Measurements from ENCODE around the gene KLHDC8B.

DNA sequence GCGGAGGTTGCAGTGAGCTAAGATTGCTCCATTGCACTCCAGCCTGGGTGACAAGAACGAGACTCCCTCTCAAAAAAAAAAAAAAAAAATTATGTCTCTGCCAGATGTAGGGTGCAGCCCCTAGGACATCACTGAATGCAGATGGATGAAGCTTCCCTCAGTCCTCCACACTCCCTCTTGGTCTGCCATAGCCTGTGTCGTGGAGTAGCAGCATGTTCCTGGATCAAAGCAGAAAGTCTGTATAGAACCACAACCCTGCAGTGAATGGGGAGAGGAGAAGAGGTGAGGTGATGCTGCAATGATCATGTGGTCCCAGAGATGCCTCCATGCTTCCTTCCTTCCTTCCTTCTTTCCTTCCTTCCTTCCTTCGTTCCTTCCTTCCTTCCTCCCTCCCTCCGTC lies 23.2 kb upstream of the KLHDC8B start:
- no peak for TF ChIP-seq POLR2A (IDR thresholded peaks at IDR 0.05; ENCODE audit: low read depth, low read length)
- TF ChIP-seq TAF1 (IDR thresholded peaks at IDR 0.05; ENCODE audit: low read depth, low read length) = no peak
- TF ChIP-seq POU2F2 (IDR thresholded peaks at IDR 0.05; ENCODE audit: low read depth, low read length) = no peak
- TF ChIP-seq POLR2AphosphoS5 (IDR thresholded peaks at IDR 0.05; ENCODE audit: low read depth, low read length) = no peak
- TF ChIP-seq SPI1 (IDR thresholded peaks at IDR 0.05; ENCODE audit: low read depth, low read length) = no peak
- TF ChIP-seq PAX5 (IDR thresholded peaks at IDR 0.05; ENCODE audit: insufficient read depth, low read length, severe bottlenecking) = no peak
